PC-3 (cell line): ENCODE results near the gene MLYCD. TPM values are rescaled to one million over a fixed set of nuclear protein-coding genes. Genes with fewer than 3 reads are reported as not detected.

Experiments used
- ATAC-seq: fragments of 200-7000 bp; cut with Tn5 transposase; 2 replicates; pipeline ENCODE4 v1.9.1; 2020; ENCODE audit warnings: mild to moderate bottlenecking, moderate library complexity
- BruUV-seq: library from RNA; stranded (reverse); fragments of 400-500 nt; replicated peaks from 2 replicates; lab custom pipeline; 2021; lab: Mats Ljungman, UMichigan
- CTCF ChIA-PET: fragments of 300-600 bp; sonication (Branson Sonifier 250); formaldehyde crosslinking; loops from one replicate; lab custom pipeline; 2022; ENCODE audit warnings: antibody characterized with exemption; lab: Charles Lee
- POLR2A ChIA-PET: fragments of 300-600 bp; sonication (Branson Sonifier 250); formaldehyde crosslinking; loops from one replicate; lab custom pipeline; 2022; ENCODE audit warnings: antibody characterized with exemption; ENCODE audit not compliant: unreplicated experiment; lab: Charles Lee
- DNase-seq: peaks from one replicate; pipeline ENCODE4 v3.0.0-alpha.2; 2015
- H2AFZ ChIP-seq: fragments of 300-600 bp; sonication (generic); 2 replicates; pipeline ENCODE4 v1.6.0; 2016; ENCODE audit warnings: antibody characterized with exemption, low read length
- H3F3A ChIP-seq: fragments of 300-600 bp; sonication (generic); one replicate; pipeline ENCODE4 v1.6.0; 2017; ENCODE audit warnings: antibody characterized with exemption, low read length, control low read depth, mild to moderate bottlenecking; ENCODE audit not compliant: unreplicated experiment
- H3K27ac ChIP-seq: fragments of 300-600 bp; sonication (generic); 2 replicates; pipeline ENCODE4 v1.5.1; 2016; ENCODE audit warnings: mild to moderate bottlenecking, low read length
- H3K27me3 ChIP-seq: fragments of 300-600 bp; sonication (generic); 2 replicates; pipeline ENCODE4 v1.6.1; 2016; ENCODE audit warnings: low read length, mixed read lengths
- H3K36me3 ChIP-seq: fragments of 300-600 bp; sonication (generic); 2 replicates; pipeline ENCODE4 v1.6.1; 2016; ENCODE audit warnings: low read depth, mixed run types, low read length, mixed read lengths
- H3K4me1 ChIP-seq: fragments of 300-600 bp; sonication (generic); 2 replicates; pipeline ENCODE4 v1.5.1; 2016; ENCODE audit warnings: low read length; ENCODE audit not compliant: insufficient read depth
- H3K4me2 ChIP-seq: fragments of 300-600 bp; sonication (generic); 2 replicates; pipeline ENCODE4 v1.6.0; 2016; ENCODE audit warnings: low read length
- H3K4me3 ChIP-seq: fragments of 300-600 bp; sonication (generic); 2 replicates; pipeline ENCODE4 v1.5.1; 2016; ENCODE audit warnings: mild to moderate bottlenecking, low read length, mixed read lengths
- H3K79me2 ChIP-seq: fragments of 300-600 bp; sonication (generic); 2 replicates; pipeline ENCODE4 v1.6.1; 2017; ENCODE audit warnings: low read length, mixed read lengths
- H3K9ac ChIP-seq: fragments of 300-600 bp; sonication (generic); 2 replicates; pipeline ENCODE4 v1.6.0; 2016; ENCODE audit warnings: mild to moderate bottlenecking, low read length
- H3K9me2 ChIP-seq: fragments of 300-600 bp; sonication (generic); replicated peaks from 2 replicates; pipeline ENCODE4 v1.6.1; 2016; ENCODE audit warnings: mixed run types, low read length, mixed read lengths
- H3K9me3 ChIP-seq: fragments of 300-600 bp; sonication (generic); 2 replicates; pipeline ENCODE4 v1.6.1; 2016; ENCODE audit warnings: low read length, mixed read lengths
- H4K20me1 ChIP-seq: fragments of 300-600 bp; sonication (generic); 2 replicates; pipeline ENCODE4 v1.6.1; 2016; ENCODE audit warnings: low read length, mixed read lengths
- CTCF ChIP-seq: fragments of 300-600 bp; sonication (generic); conservative IDR thresholded peaks from 2 replicates; pipeline ENCODE4 v1.5.1; 2017; ENCODE audit warnings: antibody characterized with exemption, low read depth, mild to moderate bottlenecking, low read length
- EZH2 ChIP-seq: fragments of 300-600 bp; sonication (generic); IDR thresholded peaks from one replicate; pipeline ENCODE4 v1.6.1; 2017; ENCODE audit warnings: antibody characterized with exemption, mild to moderate bottlenecking, low read length; ENCODE audit not compliant: unreplicated experiment
- EZH2phosphoT487 ChIP-seq: fragments of 300-600 bp; sonication (generic); IDR thresholded peaks from 2 replicates; pipeline ENCODE4 v1.6.1; 2018; ENCODE audit warnings: mild to moderate bottlenecking, antibody characterized with exemption, low read length, borderline replicate concordance
- intact Hi-C: fragments of 100-400 bp; cut with micrococcal nuclease; formaldehyde crosslinking; loops from 2 replicates; pipeline ENCODE4 v1.9.0; 2023
- total RNA-seq: library from RNA; depleted of rRNA; stranded (reverse); fragments of >200 nt; gene quantifications from 2 replicates; pipeline ENCODE4 v1.2.3, GENCODE V29; 2014

The MLYCD gene
- total RNA-seq, 1 experiment from 2014 or later: 0.95 TPM

- ATAC-seq (no peak), DNase-seq (no peak)
- ChIA-PET POLR2A (no interaction called here), CTCF (interaction anchor here (0.5 kb wide), 1 partner anchor 107 kb away, joined by 4 read pairs; no protein-coding TSS in a partner anchor)
- Histone ChIP-seq H2AFZ (no peak overlapping the region), H3K9me2 (no peaks in the 10 kb centered on the region), H3K4me2 (no peak overlapping the region), H3K9me3 (no peaks in the 10 kb centered on the region), H3F3A (no peaks in the 10 kb centered on the region), H3K4me3 (no peak overlapping the region), H3K27ac (no peak overlapping the region), H4K20me1 (no peaks in the 10 kb centered on the region), H3K27me3 (no peaks in the 10 kb centered on the region), H3K9ac (no peak overlapping the region), H3K4me1 (peaks cover 9% of the 10 kb centered on the region), H3K36me3 (no peaks in the 10 kb centered on the region; the same call in 1 of the 2 replicates), H3K79me2 (peaks cover 14% of the 10 kb centered on the region)
- no TSS peak for BruUV-seq
- no peak for TF ChIP-seq CTCF
- no peak for TF ChIP-seq EZH2
- no peak for TF ChIP-seq EZH2phosphoT487
- intact Hi-C loops: loop anchor here (5.0 kb wide), 2 partner anchors 103 to 218 kb away; no protein-coding TSS in a partner anchor
Measured at GRCh38 chr16:83958846-83959565, 60.1 kb downstream of the MLYCD start.

GRCh38 chr16:83959656-83960434, 60.9 kb downstream of the MLYCD start:
- no peak for TF ChIP-seq CTCF
- no peak for TF ChIP-seq EZH2phosphoT487
- no peak for TF ChIP-seq EZH2
- ATAC-seq (no peak), DNase-seq (no peak)
- peaks cover 5% of the 10 kb centered on the region for H3K79me2 ChIP-seq
- no peaks in the 10 kb centered on the region for H3K9me2 ChIP-seq
- intact Hi-C loops: loop anchor here (5.0 kb wide), 2 partner anchors 102 to 217 kb away; no protein-coding TSS in a partner anchor
- no peak overlapping the region for H3K9ac ChIP-seq
- ChIA-PET CTCF (no interaction called here), POLR2A (no interaction called here)
- no peaks in the 10 kb centered on the region for H3F3A ChIP-seq
- H3K4me2 ChIP-seq: no peak overlapping the region
- no peak overlapping the region for H3K4me3 ChIP-seq
- BruUV-seq: no TSS peak
- H3K9me3 ChIP-seq: no peaks in the 10 kb centered on the region
- no peaks in the 10 kb centered on the region for H4K20me1 ChIP-seq
- H3K27ac ChIP-seq: no peak overlapping the region
- H3K27me3 ChIP-seq: no peaks in the 10 kb centered on the region
- H3K36me3 ChIP-seq: no peaks in the 10 kb centered on the region; the same call in 1 of the 2 replicates
- H3K4me1 ChIP-seq: peaks cover 2% of the 10 kb centered on the region
- no peak overlapping the region for H2AFZ ChIP-seq
